Measurements from ENCODE around the gene ATP8B3. TPM values are rescaled to one million over a fixed set of nuclear protein-coding genes. Genes with fewer than 3 reads are reported as not detected.

ATP8B3 gene
- total RNA-seq, 1 donor from 2014 or later, result 2.5 TPM

DNA sequence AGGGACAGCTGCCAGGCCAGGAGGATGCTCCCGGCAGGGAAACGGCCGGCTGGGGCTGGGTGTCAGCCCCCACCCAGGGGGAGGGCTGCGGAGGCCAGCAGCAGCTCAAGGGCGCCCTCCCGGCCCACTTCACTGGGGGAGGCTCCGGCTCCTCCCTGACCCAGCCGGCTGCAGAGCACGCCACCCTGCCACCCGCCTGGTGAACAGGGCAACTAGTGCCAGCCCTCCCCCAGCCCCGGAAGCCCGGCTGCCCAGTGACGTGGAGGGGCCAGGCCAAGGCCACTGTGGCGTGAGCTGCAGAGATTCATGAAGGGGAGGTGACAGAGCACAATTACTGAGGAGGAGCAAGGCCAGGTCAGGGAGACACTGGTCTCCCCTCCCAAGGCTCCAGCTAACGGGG lies 21.5 kb upstream of the ATP8B3 start:
- Mint-ChIP-seq H3K27me3 (ENCODE audit: unreplicated experiment) (peaks cover 7% of the 10 kb centered on the region), H3K36me3 (ENCODE audit: unreplicated experiment) (no peaks in the 10 kb centered on the region), H3K4me3 (ENCODE audit: unreplicated experiment) (no peak overlapping the region), H3K4me1 (ENCODE audit: low read depth, unreplicated experiment) (peaks cover 29% of the 10 kb centered on the region), H3K9me3 (ENCODE audit: unreplicated experiment) (peaks cover 1% of the 10 kb centered on the region), H3K27ac (ENCODE audit: unreplicated experiment) (no peak overlapping the region)
- TF ChIP-seq, protein P1, sequence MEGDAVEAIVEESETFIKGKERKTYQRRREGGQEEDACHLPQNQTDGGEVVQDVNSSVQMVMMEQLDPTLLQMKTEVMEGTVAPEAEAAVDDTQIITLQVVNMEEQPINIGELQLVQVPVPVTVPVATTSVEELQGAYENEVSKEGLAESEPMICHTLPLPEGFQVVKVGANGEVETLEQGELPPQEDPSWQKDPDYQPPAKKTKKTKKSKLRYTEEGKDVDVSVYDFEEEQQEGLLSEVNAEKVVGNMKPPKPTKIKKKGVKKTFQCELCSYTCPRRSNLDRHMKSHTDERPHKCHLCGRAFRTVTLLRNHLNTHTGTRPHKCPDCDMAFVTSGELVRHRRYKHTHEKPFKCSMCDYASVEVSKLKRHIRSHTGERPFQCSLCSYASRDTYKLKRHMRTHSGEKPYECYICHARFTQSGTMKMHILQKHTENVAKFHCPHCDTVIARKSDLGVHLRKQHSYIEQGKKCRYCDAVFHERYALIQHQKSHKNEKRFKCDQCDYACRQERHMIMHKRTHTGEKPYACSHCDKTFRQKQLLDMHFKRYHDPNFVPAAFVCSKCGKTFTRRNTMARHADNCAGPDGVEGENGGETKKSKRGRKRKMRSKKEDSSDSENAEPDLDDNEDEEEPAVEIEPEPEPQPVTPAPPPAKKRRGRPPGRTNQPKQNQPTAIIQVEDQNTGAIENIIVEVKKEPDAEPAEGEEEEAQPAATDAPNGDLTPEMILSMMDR (IDR thresholded peaks at IDR 0.05; ENCODE audit: partially characterized antibody, unreplicated experiment), result no peak
- no peak for DNase-seq

DNA sequence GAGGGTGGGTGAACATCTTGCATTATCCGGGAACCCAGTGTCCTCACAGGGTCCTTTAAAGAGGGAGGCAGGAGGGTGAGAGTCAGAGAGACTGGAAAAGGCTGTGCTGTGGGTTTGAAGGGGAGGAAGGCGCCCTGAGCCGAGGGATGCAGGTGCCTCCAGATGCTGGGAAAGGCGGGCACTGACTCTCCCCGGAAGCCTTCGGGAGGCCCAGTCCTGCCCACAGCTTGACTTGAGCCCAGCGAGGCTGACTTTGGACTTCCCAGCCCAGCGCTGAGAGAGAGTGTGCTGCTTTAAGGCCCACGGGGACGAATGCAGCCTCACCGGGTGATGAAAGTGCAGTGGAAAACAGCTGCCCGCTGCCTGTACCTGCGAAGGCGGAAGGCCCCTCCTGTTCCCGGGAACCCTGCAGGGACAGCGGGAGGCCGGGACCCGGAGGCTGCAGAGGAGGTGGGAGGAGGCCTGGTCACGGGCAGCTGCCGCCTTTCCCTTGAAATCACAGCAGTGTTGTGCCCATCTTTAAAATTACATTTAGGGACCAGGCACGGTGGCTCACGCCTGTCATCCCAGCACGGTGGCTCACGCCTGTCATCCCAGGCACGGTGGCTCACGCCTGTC lies 20.1 kb upstream of the ATP8B3 start:
- Mint-ChIP-seq H3K27me3 (ENCODE audit: unreplicated experiment) (peaks cover 5% of the 10 kb centered on the region), H3K9me3 (ENCODE audit: unreplicated experiment) (peaks cover 1% of the 10 kb centered on the region), H3K4me3 (ENCODE audit: unreplicated experiment) (no peak overlapping the region), H3K4me1 (ENCODE audit: low read depth, unreplicated experiment) (peaks cover 27% of the 10 kb centered on the region), H3K27ac (ENCODE audit: unreplicated experiment) (peak overlapping the region; percentile 43), H3K36me3 (ENCODE audit: unreplicated experiment) (no peaks in the 10 kb centered on the region)
- DNase-seq, result no peak
- TF ChIP-seq, protein P1 (IDR thresholded peaks at IDR 0.05; ENCODE audit: partially characterized antibody, unreplicated experiment), result no peak

DNA sequence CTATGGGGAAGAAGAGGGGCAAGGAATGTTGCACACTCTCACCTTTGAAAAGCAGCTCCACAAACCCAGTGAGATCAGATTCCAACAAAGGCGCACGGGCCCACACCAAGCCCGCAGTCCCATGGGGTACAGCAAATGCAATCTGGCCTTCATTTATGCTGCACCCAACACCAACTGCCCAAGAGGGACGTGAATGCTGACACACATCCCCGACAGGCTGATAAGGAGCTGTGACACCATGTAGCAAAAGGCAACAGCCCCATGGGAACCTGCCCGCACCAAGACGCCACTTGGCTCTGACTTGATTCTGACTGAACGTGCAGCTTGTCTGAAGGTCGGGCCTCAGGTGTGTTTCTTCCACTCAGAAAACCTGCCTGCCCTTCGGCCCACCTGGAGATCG lies 18.9 kb upstream of the ATP8B3 start:
- H3K4me1 Mint-ChIP-seq (ENCODE audit: low read depth, unreplicated experiment), result peaks cover 24% of the 10 kb centered on the region
- peaks cover 5% of the 10 kb centered on the region for H3K27me3 Mint-ChIP-seq (ENCODE audit: unreplicated experiment)
- no peaks in the 10 kb centered on the region for H3K36me3 Mint-ChIP-seq (ENCODE audit: unreplicated experiment)
- H3K4me3 Mint-ChIP-seq (ENCODE audit: unreplicated experiment), result peak overlapping the region; percentile 6
- TF ChIP-seq, protein P1 (IDR thresholded peaks at IDR 0.05; ENCODE audit: partially characterized antibody, unreplicated experiment), result no peak
- DNase-seq, result no peak
- H3K9me3 Mint-ChIP-seq (ENCODE audit: unreplicated experiment), result peaks cover under 1% of the 10 kb centered on the region
- peak overlapping the region; percentile 17 for H3K27ac Mint-ChIP-seq (ENCODE audit: unreplicated experiment)

DNA sequence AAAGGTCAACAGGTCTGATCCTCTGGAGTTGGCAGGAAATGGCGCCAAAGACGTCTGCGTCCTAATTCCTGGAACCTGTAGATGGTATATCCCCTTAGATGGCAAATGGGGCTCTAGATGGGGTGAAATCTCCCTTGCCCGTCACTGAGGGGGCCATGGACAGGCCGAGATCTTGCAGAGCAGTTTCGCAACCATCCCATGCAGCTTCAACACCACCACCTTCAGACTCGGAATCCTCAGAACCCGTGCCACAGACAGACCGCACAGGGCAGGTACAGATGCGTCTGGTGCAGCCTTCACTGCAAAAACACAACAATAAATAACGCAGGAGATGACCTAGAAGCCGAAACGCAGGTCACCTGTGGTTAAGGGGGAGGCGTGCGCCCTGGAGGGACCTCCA lies 18.5 kb upstream of the ATP8B3 start:
- Mint-ChIP-seq H3K4me3 (ENCODE audit: unreplicated experiment) (peak overlapping the region; percentile 6), H3K27ac (ENCODE audit: unreplicated experiment) (no peak overlapping the region), H3K36me3 (ENCODE audit: unreplicated experiment) (no peaks in the 10 kb centered on the region), H3K27me3 (ENCODE audit: unreplicated experiment) (peaks cover 2% of the 10 kb centered on the region), H3K4me1 (ENCODE audit: low read depth, unreplicated experiment) (peaks cover 26% of the 10 kb centered on the region), H3K9me3 (ENCODE audit: unreplicated experiment) (no peaks in the 10 kb centered on the region)
- TF ChIP-seq, protein P1 (IDR thresholded peaks at IDR 0.05; ENCODE audit: partially characterized antibody, unreplicated experiment), result no peak
- DNase-seq, result no peak

DNA sequence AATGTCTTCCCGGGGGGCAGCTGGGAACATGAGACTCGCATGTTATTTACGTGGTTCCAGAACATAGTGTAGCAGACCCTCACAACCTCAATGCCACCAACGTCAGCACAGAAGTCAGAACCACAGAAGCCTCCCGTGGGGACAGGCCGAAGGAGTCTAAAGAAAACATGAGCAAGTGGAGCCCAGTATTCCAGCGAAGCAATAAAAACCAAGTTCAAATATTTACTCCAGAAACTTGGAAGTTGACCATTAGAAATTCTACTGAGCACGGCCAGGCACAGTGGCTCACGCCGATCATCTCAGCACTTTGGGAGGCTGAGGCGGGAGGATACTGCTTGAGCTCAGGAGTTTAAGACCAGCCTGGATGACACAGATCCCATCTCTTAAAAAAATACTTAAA lies 17.9 kb upstream of the ATP8B3 start:
- no peak overlapping the region for H3K27ac Mint-ChIP-seq (ENCODE audit: unreplicated experiment)
- peaks cover 26% of the 10 kb centered on the region for H3K4me1 Mint-ChIP-seq (ENCODE audit: low read depth, unreplicated experiment)
- DNase-seq, result no peak
- no peak overlapping the region for H3K4me3 Mint-ChIP-seq (ENCODE audit: unreplicated experiment)
- no peaks in the 10 kb centered on the region for H3K36me3 Mint-ChIP-seq (ENCODE audit: unreplicated experiment)
- TF ChIP-seq, protein P1 (IDR thresholded peaks at IDR 0.05; ENCODE audit: partially characterized antibody, unreplicated experiment), result no peak
- H3K9me3 Mint-ChIP-seq (ENCODE audit: unreplicated experiment), result peaks cover 1% of the 10 kb centered on the region
- H3K27me3 Mint-ChIP-seq (ENCODE audit: unreplicated experiment), result peaks cover 2% of the 10 kb centered on the region
